OCI-LY3 (cell line): Measurements from ENCODE around the gene OTOS.

ENCODE experiments used
- H2AFZ ChIP-seq: fragments of 200-600, 300-600 bp; shearing (Covaris generic); 2 replicates; pipeline ENCODE4 v1.6.0; 2014; ENCODE audit warnings: antibody characterized with exemption, low read depth, low read length
- H3K27ac ChIP-seq: fragments of 200-600, 300-600 bp; sonication (generic); 2 replicates; pipeline ENCODE4 v1.5.1; 2014; ENCODE audit warnings: mild to moderate bottlenecking, low read length, moderate library complexity, mixed read lengths
- H3K27me3 ChIP-seq: fragments of 200-600, 300-600 bp; sonication (generic); 2 replicates; pipeline ENCODE4 v1.6.1; 2014; ENCODE audit warnings: low read depth, low read length, mixed read lengths
- H3K36me3 ChIP-seq: fragments of 200-600, 300-600 bp; sonication (generic); replicated peaks from 2 replicates; pipeline ENCODE3; 2014; ENCODE audit warnings: low read depth, low read length, mixed read lengths
- H3K4me1 ChIP-seq: fragments of 300-600, 200-600 bp; sonication (generic); 2 replicates; pipeline ENCODE4 v1.6.1; 2014; ENCODE audit warnings: low read length, mixed read lengths
- H3K4me2 ChIP-seq: fragments of 200-600, 300-600 bp; sonication (generic); 2 replicates; pipeline ENCODE4 v1.6.1; 2014; ENCODE audit warnings: low read length, mixed read lengths
- H3K4me3 ChIP-seq: fragments of 300-600, 200-600 bp; sonication (generic); 2 replicates; pipeline ENCODE4 v1.5.1; 2014; ENCODE audit warnings: antibody characterized with exemption, mild to moderate bottlenecking, low read length, moderate library complexity
- H3K79me2 ChIP-seq: fragments of 300-600, 200-600 bp; shearing (Covaris generic); 2 replicates; pipeline ENCODE4 v1.6.1; 2014; ENCODE audit warnings: mild to moderate bottlenecking, low read length, mixed read lengths
- H3K9ac ChIP-seq: fragments of 300-600, 200-600 bp; shearing (Covaris generic); 2 replicates; pipeline ENCODE4 v1.6.0; 2014; ENCODE audit warnings: mild to moderate bottlenecking, low read length, moderate library complexity
- H3K9me3 ChIP-seq: fragments of 200-600, 300-600 bp; shearing (Covaris generic); 2 replicates; pipeline ENCODE4 v1.6.1; 2014; ENCODE audit warnings: low read length, mixed read lengths; ENCODE audit not compliant: insufficient read depth
- H4K20me1 ChIP-seq: fragments of 200-600, 300-600 bp; sonication (generic); 2 replicates; pipeline ENCODE4 v1.6.1; 2016; ENCODE audit warnings: low read length, mixed read lengths; ENCODE audit not compliant: insufficient read depth
- EZH2phosphoT487 ChIP-seq: fragments of 200-600 bp; shearing (Covaris generic); IDR thresholded peaks from 2 replicates; pipeline ENCODE4 v1.6.1; 2018; ENCODE audit warnings: antibody characterized with exemption, mixed run types, low read depth
- TF ChIP-seq, protein P1 (sequence below): fragments of 200-600, 300-600 bp; sonication (generic); IDR thresholded peaks from 2 replicates; pipeline ENCODE4 v1.5.1; 2014; ENCODE audit warnings: antibody characterized with exemption, low read length, low read depth

The OTOS gene

GRCh38 chr2:240103136-240103535 lies 37.3 kb downstream of the OTOS start:
- no peaks in the 10 kb centered on the region for H3K36me3 ChIP-seq
- no peaks in the 10 kb centered on the region for H3K9me3 ChIP-seq
- H3K4me3 ChIP-seq, result no peak overlapping the region
- no peaks in the 10 kb centered on the region for H3K79me2 ChIP-seq
- no peaks in the 10 kb centered on the region for H3K4me1 ChIP-seq
- no peaks in the 10 kb centered on the region for H3K27me3 ChIP-seq
- H4K20me1 ChIP-seq, result no peaks in the 10 kb centered on the region
- H2AFZ ChIP-seq, result no peak overlapping the region
- no peak overlapping the region for H3K27ac ChIP-seq
- H3K9ac ChIP-seq, result no peak overlapping the region
- H3K4me2 ChIP-seq, result no peak overlapping the region
- TF ChIP-seq, protein P1, sequence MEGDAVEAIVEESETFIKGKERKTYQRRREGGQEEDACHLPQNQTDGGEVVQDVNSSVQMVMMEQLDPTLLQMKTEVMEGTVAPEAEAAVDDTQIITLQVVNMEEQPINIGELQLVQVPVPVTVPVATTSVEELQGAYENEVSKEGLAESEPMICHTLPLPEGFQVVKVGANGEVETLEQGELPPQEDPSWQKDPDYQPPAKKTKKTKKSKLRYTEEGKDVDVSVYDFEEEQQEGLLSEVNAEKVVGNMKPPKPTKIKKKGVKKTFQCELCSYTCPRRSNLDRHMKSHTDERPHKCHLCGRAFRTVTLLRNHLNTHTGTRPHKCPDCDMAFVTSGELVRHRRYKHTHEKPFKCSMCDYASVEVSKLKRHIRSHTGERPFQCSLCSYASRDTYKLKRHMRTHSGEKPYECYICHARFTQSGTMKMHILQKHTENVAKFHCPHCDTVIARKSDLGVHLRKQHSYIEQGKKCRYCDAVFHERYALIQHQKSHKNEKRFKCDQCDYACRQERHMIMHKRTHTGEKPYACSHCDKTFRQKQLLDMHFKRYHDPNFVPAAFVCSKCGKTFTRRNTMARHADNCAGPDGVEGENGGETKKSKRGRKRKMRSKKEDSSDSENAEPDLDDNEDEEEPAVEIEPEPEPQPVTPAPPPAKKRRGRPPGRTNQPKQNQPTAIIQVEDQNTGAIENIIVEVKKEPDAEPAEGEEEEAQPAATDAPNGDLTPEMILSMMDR, result no peak
- no peak for TF ChIP-seq EZH2phosphoT487

DNA sequence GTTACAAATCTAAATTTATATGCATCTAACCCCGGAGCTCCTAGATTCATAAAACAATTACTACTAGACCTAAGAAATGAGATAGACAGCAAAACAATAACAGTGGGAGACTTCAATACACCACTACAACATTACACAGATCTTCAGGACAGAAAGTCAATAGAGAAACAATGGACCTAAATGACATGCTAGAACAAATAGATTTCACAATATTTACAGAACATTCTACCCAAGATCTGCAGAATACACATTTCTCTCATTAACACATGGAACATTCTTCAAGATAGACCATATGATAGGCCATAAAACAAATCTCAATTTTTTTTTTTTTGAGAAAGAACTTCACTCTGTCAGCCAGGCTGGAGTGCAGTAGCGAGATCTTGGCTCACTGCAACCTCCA lies 42.1 kb downstream of the OTOS start:
- no peaks in the 10 kb centered on the region for H4K20me1 ChIP-seq
- H3K4me3 ChIP-seq, result no peak overlapping the region
- H3K9ac ChIP-seq, result no peak overlapping the region
- no peaks in the 10 kb centered on the region for H3K27me3 ChIP-seq
- no peaks in the 10 kb centered on the region for H3K36me3 ChIP-seq
- H3K79me2 ChIP-seq, result no peaks in the 10 kb centered on the region
- no peaks in the 10 kb centered on the region for H3K9me3 ChIP-seq
- no peak overlapping the region for H3K4me2 ChIP-seq
- H3K4me1 ChIP-seq, result no peaks in the 10 kb centered on the region
- no peak for TF ChIP-seq EZH2phosphoT487
- TF ChIP-seq, protein P1, result no peak
- no peak overlapping the region for H3K27ac ChIP-seq
- no peak overlapping the region for H2AFZ ChIP-seq

GRCh38 chr2:240095556-240096523 lies 44.6 kb downstream of the OTOS start:
- Histone ChIP-seq H3K36me3 (no peaks in the 10 kb centered on the region), H3K27ac (no peak overlapping the region), H3K9me3 (no peaks in the 10 kb centered on the region), H3K4me1 (no peaks in the 10 kb centered on the region), H2AFZ (no peak overlapping the region), H3K4me2 (no peak overlapping the region), H3K27me3 (no peaks in the 10 kb centered on the region), H3K79me2 (no peaks in the 10 kb centered on the region), H3K9ac (no peak overlapping the region), H4K20me1 (no peaks in the 10 kb centered on the region), H3K4me3 (no peak overlapping the region)
- TF ChIP-seq, protein P1, result no peak
- TF ChIP-seq EZH2phosphoT487, result no peak

DNA sequence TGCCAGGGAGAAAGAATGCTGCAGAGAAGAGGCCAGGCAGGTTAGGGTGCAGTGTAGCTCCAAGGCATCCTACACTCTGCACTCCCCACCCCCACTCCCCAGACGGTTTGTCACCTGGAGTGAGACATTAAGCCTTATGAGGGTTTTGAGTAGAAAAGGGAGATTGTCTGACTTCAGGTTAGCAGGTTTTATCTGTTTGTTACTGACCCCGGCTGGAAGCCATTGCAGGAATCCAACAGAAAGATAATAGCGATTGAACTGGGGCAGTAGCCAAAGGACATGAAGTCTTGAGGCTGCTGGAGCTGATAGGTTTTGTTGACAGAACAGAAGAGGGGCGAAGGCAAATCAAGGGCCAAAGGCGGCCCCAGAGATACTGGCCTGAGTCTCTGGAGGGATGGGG lies 51.2 kb downstream of the OTOS start:
- no peaks in the 10 kb centered on the region for H3K4me1 ChIP-seq
- no peak overlapping the region for H2AFZ ChIP-seq
- no peaks in the 10 kb centered on the region for H3K9me3 ChIP-seq
- TF ChIP-seq, protein P1, result no peak
- TF ChIP-seq EZH2phosphoT487, result no peak
- no peak overlapping the region for H3K4me3 ChIP-seq
- H3K9ac ChIP-seq, result no peak overlapping the region
- no peaks in the 10 kb centered on the region for H3K27me3 ChIP-seq
- H3K27ac ChIP-seq, result no peak overlapping the region
- H3K79me2 ChIP-seq, result no peaks in the 10 kb centered on the region
- H3K4me2 ChIP-seq, result no peak overlapping the region
- H3K36me3 ChIP-seq, result no peaks in the 10 kb centered on the region
- H4K20me1 ChIP-seq, result no peaks in the 10 kb centered on the region
